ENCODE measurements around the gene GALNT18. TPM values are rescaled to one million over a fixed set of nuclear protein-coding genes. Genes with fewer than 3 reads are reported as not detected.

The GALNT18 gene
- total RNA-seq, 2 experiments from 2014 or later: 2.4 to 2.7 TPM

DNA sequence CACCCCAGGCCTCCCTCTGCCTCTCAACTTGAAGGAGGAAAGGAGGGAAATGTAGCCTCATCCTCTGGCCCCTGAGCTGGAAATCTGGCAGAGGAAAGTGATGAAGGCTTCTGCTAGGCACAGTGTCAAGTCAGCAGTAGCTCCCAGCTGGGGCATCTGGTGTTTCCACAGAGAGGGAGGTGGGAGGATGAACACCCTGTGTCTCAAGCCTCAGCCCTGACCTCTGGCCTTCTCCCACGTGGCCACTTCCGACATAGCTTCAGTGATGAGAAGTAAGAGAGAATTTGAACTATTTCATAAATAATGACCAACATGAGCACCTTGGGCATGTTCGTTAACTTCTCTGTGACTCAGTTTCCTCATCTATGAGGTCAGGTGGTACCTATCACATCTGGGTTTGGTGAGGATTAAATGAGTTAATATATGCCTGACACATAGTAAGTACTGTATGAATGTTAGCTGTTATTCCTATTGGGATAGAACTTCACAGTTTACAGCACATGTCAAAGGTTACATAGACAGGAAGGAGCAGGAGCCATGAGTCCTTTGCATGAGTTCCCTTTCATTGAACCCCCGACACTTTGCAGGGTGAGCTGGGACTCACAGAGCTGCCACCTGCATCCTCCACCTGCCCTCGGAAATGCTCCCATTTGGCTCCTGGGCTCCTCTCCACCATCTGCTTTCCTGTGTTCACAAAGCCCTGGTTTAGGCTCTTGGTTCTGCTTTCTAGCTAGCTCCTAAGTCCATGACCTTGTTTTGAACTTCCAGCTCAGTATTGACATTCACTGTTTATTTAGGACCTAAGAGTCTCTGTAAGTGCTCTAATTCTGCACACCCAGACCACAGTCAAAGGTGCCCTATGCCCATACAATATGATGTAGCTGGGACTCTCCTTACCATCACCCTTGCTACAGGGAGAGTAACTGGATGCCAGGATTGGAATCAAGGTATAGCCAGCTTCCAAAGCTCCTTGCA lies 330.5 kb downstream of the GALNT18 start:
- H3K27me3 Mint-ChIP-seq: peaks cover 2% of the 10 kb centered on the region
- intact Hi-C loops (cut with micrococcal nuclease): no loop called here
- CTCF ChIA-PET: interaction anchor here (1.1 kb wide), 1 partner anchor 26 kb away, joined by 3 read pairs; no protein-coding TSS in a partner anchor

DNA sequence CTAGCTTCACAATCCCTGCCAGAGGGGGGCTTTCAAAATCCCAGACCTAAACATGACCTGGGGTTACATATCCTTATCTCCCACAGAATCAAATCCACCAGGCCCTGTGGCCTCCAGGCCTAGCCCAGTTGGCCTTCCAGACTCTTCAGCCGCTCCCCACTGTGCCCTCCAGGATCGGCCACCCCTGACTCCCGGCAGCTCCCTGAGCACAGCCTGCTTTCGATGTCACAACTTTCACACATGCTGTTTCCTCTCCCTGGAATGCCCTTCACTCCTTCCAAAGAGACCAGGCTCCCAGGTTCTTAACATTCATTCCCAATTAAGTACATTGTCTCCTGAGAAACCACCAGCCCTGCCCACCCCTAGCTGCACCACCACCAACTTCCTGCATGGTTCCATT lies 331.5 kb downstream of the GALNT18 start:
- no peaks in the 10 kb centered on the region for H3K4me1 Mint-ChIP-seq (ENCODE audit: low read depth)
- intact Hi-C loops (cut with micrococcal nuclease): no loop called here
- CTCF ChIA-PET: no interaction called here

More for the DNA sequence above, 330.5 kb downstream of the GALNT18 start:
- no peaks in the 10 kb centered on the region for H3K36me3 Mint-ChIP-seq
- no peak overlapping the region for H3K4me3 Mint-ChIP-seq
- no peak for DNase-seq
- H3K9me3 Mint-ChIP-seq: no peaks in the 10 kb centered on the region
- POLR2A ChIA-PET: no interaction called here
- H3K4me1 Mint-ChIP-seq (ENCODE audit: low read depth): no peaks in the 10 kb centered on the region
- no peak overlapping the region for H3K27ac Mint-ChIP-seq

DNA sequence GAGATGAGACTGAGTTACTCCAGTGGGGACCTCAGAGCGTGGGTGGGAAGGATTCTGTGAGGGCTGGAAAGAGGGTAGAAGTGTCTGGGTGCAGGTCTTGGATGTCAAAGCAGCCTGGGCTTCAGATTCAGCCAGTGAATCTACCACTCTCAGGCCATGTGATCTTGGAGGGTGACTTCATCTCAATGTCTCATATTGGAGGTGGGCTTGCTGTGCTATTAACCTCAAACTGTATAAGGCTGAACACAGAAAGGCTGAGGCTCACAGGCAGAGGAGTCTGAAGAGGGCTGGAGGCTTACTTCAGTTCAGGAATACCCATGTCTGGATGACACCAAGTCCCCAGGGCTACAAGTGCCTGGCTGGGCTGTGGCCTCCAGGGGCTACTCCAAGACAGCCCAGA lies 332.1 kb downstream of the GALNT18 start:
- intact Hi-C loops (cut with micrococcal nuclease): no loop called here
- no peaks in the 10 kb centered on the region for H3K4me1 Mint-ChIP-seq (ENCODE audit: low read depth)
- H3K4me3 Mint-ChIP-seq: no peak overlapping the region
- no peaks in the 10 kb centered on the region for H3K36me3 Mint-ChIP-seq
- no peak for DNase-seq
- H3K27ac Mint-ChIP-seq: no peak overlapping the region
- peaks cover 2% of the 10 kb centered on the region for H3K27me3 Mint-ChIP-seq
- ChIA-PET CTCF (no interaction called here), POLR2A (no interaction called here)
- no peaks in the 10 kb centered on the region for H3K9me3 Mint-ChIP-seq

More for the DNA sequence above, 331.5 kb downstream of the GALNT18 start:
- Mint-ChIP-seq H3K27ac (no peak overlapping the region), H3K4me3 (no peak overlapping the region), H3K27me3 (peaks cover 2% of the 10 kb centered on the region), H3K9me3 (no peaks in the 10 kb centered on the region), H3K36me3 (no peaks in the 10 kb centered on the region)
- no peak for DNase-seq
- POLR2A ChIA-PET: no interaction called here

DNA sequence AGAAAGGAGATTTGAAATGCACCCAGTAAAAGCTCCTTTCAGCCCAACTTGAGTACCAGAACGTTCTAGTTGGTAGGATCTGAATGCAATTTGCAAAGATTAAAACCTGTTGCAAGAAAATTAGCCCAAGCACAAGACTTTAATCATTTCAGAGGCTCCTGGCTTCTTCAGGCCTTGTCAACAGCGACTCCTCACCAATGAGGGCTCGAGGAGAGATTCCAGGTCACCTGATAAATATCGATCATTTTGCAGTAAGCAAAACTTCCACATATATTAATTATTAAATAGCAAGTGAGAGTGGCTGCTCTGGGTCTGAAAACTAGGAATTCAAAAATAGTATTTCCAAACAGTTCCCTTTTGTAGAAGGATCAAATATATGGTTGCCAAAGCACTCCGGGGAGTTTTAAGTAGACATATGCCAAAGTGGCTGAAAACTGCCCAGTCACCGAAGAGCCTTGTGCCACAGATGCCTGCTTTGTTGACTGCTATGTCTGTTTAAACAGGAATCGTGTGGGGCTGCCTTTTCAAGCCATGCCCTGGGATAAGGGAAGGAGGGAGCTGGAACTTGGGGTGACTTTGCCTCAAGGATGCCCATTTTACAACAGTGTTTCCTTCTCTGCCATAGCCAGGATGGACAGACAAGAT lies 332.7 kb downstream of the GALNT18 start:
- Mint-ChIP-seq H3K36me3 (no peaks in the 10 kb centered on the region), H3K9me3 (no peaks in the 10 kb centered on the region), H3K4me3 (no peak overlapping the region), H3K27me3 (peaks cover 2% of the 10 kb centered on the region), H3K27ac (no peak overlapping the region), H3K4me1 (ENCODE audit: low read depth) (no peaks in the 10 kb centered on the region)
- intact Hi-C loops (cut with micrococcal nuclease): no loop called here
- ChIA-PET CTCF (interaction anchor here (0.6 kb wide), 1 partner anchor 301 kb away, joined by 3 read pairs; no protein-coding TSS in a partner anchor), POLR2A (no interaction called here)
- DNase-seq: no peak

DNA sequence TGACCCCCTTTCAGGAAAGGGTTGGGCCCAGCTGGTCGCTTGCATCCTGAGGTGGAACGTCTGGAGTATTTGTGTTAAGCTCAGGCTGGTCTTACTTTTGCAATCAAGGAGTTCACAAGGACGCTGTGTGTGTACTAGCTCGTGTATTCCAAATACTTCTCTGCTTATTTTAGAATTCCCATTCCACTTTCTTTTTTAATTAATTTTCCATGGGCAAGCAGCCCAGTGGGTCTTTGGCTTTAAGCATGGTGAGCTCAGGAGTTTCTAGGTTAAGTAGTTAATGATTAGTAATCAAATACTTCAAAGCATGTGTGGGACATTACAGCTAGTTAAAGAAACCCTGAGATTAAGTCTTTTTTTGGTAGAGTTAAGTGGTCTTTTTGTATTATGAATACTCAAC lies 337.3 kb downstream of the GALNT18 start:
- no peak for DNase-seq
- Mint-ChIP-seq H3K27ac (no peak overlapping the region), H3K27me3 (no peaks in the 10 kb centered on the region), H3K4me3 (no peak overlapping the region), H3K9me3 (no peaks in the 10 kb centered on the region), H3K36me3 (no peaks in the 10 kb centered on the region), H3K4me1 (ENCODE audit: low read depth) (peaks cover 3% of the 10 kb centered on the region)
- CTCF ChIA-PET: no interaction called here
- POLR2A ChIA-PET: no interaction called here
- intact Hi-C loops (cut with micrococcal nuclease): no loop called here

DNA sequence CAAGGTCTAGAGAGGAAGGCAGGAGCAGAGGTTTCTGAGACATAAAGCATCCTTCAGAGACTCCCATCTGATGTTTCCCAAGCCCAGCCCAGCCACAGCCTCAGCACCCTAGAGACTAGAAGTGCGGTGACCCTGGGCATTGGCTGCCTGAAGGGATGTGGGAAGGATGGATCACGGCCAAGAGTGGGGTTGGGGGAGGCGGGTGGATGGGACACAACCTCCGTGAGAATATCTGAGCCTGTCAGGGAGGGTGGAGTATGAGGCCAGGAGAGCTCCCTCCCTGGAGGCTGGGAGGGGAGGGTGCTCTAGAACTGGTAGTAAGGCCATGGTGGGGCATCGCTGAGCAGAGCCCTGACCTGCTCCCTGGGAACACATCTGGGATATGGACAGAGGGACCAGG lies 340.2 kb downstream of the GALNT18 start:
- POLR2A ChIA-PET: no interaction called here

DNA sequence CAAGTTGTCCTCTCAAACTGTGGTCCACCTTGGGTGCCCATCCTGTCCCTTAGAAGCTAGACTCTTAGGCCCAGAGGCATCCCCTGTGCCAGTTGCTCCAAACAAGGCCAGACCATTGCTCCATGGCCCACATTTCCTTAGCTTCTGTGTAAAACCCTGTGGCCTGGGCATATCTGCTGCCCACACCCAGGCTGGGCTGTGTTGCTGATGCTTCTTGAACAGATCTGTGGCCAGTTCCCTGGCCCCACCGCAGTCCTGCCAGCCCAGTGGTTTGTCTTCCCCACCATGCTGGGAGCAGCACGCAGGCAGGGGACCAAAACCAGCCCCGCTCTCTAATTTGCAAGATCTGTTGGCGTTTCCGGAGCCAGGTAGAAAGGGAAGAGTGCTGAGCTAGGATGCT lies 341.0 kb downstream of the GALNT18 start:
- no peaks in the 10 kb centered on the region for H3K36me3 Mint-ChIP-seq
- peaks cover 2% of the 10 kb centered on the region for H3K27me3 Mint-ChIP-seq
- intact Hi-C loops (cut with micrococcal nuclease): no loop called here
- ChIA-PET CTCF (no interaction called here), POLR2A (no interaction called here)
- DNase-seq: no peak
- no peak overlapping the region for H3K4me3 Mint-ChIP-seq
- H3K4me1 Mint-ChIP-seq (ENCODE audit: low read depth): peaks cover 3% of the 10 kb centered on the region
- no peaks in the 10 kb centered on the region for H3K9me3 Mint-ChIP-seq
- H3K27ac Mint-ChIP-seq: no peak overlapping the region

More for the DNA sequence above, 340.2 kb downstream of the GALNT18 start:
- H3K4me1 Mint-ChIP-seq (ENCODE audit: low read depth): peaks cover 3% of the 10 kb centered on the region
- no peak overlapping the region for H3K4me3 Mint-ChIP-seq
- no peaks in the 10 kb centered on the region for H3K9me3 Mint-ChIP-seq
- H3K27ac Mint-ChIP-seq: no peak overlapping the region
- CTCF ChIA-PET: no interaction called here
- H3K27me3 Mint-ChIP-seq: peaks cover 2% of the 10 kb centered on the region
- H3K36me3 Mint-ChIP-seq: no peaks in the 10 kb centered on the region
- intact Hi-C loops (cut with micrococcal nuclease): no loop called here
- no peak for DNase-seq

DNA sequence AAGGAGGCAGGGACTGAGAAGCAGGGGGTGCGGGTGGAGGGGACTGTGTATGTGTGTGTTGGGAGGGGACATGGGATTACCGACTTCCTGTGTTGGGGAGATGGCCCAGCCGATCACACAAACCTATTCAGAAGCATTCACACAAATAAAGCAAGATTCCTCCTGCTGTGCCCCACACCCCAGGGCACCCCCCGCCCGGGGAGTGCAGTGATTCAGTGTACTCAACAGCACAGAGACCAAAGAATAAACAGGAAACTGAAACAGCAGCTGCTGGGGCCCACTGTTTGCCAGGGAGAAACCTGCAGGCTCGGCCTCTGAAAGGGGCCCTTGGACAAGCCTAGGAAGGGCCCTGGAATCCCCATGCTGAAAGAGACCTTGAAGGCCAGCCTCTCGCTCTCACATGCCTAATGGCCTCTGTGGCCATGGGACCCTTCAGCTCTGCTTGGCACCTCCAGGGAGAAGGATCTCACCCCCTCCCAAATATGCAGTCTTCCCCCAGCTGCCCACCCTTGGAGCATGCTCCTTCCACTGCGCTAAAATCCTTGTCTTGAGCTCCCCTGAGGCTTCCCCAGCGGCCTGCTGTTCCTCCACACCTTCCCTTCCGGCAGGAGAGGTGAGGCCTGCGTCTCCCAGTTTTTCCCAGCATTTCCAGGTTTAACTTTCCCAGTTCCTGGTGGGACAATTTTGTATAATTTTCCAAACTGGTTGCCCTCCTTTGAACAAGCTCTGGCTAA lies 341.7 kb downstream of the GALNT18 start:
- Mint-ChIP-seq H3K9me3 (peaks cover 3% of the 10 kb centered on the region), H3K4me1 (ENCODE audit: low read depth) (peaks cover 3% of the 10 kb centered on the region), H3K36me3 (no peaks in the 10 kb centered on the region), H3K4me3 (no peak overlapping the region), H3K27ac (no peak overlapping the region), H3K27me3 (peaks cover 9% of the 10 kb centered on the region)
- ChIA-PET POLR2A (no interaction called here), CTCF (no interaction called here)
- intact Hi-C loops (cut with micrococcal nuclease): no loop called here
- no peak for DNase-seq

DNA sequence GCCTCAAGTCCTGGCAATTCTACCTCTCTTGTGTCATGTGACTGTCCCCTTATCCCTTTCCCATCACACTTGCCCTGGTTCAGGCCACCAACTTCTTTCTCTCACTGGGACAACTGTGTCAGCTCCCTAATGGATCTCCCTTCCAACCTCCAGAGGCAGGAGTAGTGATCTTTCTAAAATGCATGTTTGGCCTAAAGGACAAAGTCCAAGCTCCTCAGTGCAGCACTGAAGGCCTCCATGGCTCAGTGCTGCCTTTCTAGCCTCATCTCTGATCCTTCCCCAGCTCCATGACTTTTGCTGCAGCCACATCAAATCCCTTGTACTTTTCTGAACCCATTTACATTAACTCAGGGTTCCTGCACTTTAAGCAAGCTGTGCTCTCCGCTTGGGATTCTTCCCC lies 349.6 kb downstream of the GALNT18 start:
- no peaks in the 10 kb centered on the region for H3K36me3 Mint-ChIP-seq
- no peak for DNase-seq
- H3K9me3 Mint-ChIP-seq: peaks cover 3% of the 10 kb centered on the region
- peaks cover 10% of the 10 kb centered on the region for H3K27me3 Mint-ChIP-seq
- no peak overlapping the region for H3K27ac Mint-ChIP-seq
- intact Hi-C loops (cut with micrococcal nuclease): no loop called here
- no peak overlapping the region for H3K4me3 Mint-ChIP-seq
- POLR2A ChIA-PET: no interaction called here
- no peaks in the 10 kb centered on the region for H3K4me1 Mint-ChIP-seq (ENCODE audit: low read depth)
- CTCF ChIA-PET: interaction anchor here (0.6 to 0.9 kb wide), 2 partner anchors 244 to 1628 kb away, joined by 3 read pairs; no protein-coding TSS in a partner anchor

DNA sequence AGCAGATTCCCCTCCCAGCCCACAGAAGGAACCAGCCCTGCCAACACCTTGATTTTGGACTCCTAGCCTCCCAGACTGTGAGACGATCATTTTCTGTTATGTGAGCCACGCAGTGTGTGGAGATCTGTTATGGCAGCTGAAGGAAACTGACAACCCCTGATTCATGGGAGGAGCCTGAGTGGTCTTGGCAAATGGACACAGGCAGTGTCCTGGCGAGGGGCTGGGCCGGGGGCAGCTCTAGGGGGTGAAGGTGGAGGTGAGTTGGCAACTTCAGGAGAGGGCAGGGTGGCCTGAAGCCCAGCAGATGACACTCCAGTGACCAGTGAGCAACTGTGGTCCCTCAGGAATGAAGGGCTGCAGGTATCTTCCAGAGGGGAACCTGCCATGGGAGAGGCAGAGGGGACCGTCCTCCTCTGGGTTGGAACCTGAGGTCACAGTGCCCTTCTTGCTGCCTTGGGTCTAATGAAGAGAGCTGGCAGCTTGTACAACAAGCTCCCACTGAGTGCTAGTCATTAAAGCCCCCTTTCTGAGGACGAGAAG lies 351.5 kb downstream of the GALNT18 start:
- Mint-ChIP-seq H3K36me3 (no peaks in the 10 kb centered on the region), H3K27me3 (peaks cover 6% of the 10 kb centered on the region), H3K4me1 (ENCODE audit: low read depth) (no peaks in the 10 kb centered on the region), H3K4me3 (no peak overlapping the region), H3K9me3 (peaks cover under 1% of the 10 kb centered on the region), H3K27ac (no peak overlapping the region)
- DNase-seq: no peak
- ChIA-PET POLR2A (no interaction called here), CTCF (no interaction called here)
- intact Hi-C loops (cut with micrococcal nuclease): no loop called here

DNA sequence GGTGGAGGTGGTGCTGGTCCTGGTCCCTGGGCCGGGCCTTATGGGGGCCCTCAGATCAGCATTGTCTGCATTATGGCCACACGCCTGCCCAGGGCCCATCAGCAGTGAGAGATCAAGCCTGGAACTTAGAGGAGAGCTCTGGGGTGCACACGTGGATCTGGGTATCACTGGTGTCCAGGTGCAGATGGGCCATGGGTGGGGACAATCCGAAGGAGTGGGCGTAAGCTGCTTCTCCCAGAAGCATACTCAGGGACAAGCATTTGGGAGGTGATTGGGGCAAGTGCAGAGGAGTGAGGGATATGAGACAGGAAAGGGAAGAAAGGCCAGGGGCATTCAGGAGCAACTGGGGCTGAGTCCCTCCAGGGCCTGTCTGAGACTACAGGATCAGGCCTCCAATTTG lies 353.1 kb downstream of the GALNT18 start:
- H3K36me3 Mint-ChIP-seq: no peaks in the 10 kb centered on the region
- no peaks in the 10 kb centered on the region for H3K9me3 Mint-ChIP-seq
- H3K27ac Mint-ChIP-seq: no peak overlapping the region
- no peak overlapping the region for H3K4me3 Mint-ChIP-seq
- intact Hi-C loops (cut with micrococcal nuclease): no loop called here
- ChIA-PET CTCF (interaction anchor here (1.2 to 4.4 kb wide), 2 partner anchors 232 to 240 kb away, joined by 5 to 43 read pairs; no protein-coding TSS in a partner anchor), POLR2A (interaction anchor here (0.7 kb wide), 1 partner anchor 297 kb away, joined by 5 read pairs; no protein-coding TSS in a partner anchor)
- no peak for DNase-seq
- no peaks in the 10 kb centered on the region for H3K4me1 Mint-ChIP-seq (ENCODE audit: low read depth)
- no peaks in the 10 kb centered on the region for H3K27me3 Mint-ChIP-seq

DNA sequence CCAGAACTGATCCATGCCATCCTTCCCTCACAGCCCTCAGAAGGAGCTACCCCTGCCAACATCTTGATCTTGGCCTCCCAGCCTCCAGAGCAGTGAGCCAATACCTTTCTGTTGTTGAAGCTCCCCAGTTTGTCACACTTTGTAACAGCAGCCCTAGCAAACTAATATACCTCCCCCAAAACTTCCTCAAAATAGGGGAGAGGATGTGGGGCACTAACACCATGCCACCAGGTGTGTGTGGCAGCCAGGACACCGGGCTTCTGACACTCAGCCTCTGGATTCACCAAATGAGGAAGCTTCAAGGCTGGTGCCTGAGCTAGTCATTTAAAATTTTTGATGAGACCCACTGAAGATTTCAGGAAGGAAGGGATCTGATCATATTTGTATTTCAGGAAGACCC lies 353.7 kb downstream of the GALNT18 start:
- Mint-ChIP-seq H3K27ac (no peak overlapping the region), H3K4me3 (no peak overlapping the region), H3K4me1 (ENCODE audit: low read depth) (no peaks in the 10 kb centered on the region), H3K36me3 (no peaks in the 10 kb centered on the region), H3K9me3 (no peaks in the 10 kb centered on the region), H3K27me3 (no peaks in the 10 kb centered on the region)
- no peak for DNase-seq
- ChIA-PET CTCF (interaction anchor here (0.9 to 4.4 kb wide), 4 partner anchors 18 to 240 kb away, joined by 3 to 43 read pairs (median 4); no protein-coding TSS in a partner anchor), POLR2A (no interaction called here)
- intact Hi-C loops (cut with micrococcal nuclease): no loop called here
